Left ventricle myocardium inferior (tissue), 1 donor: ENCODE measurements around the gene ITIH2. TPM values are rescaled to one million over a fixed set of nuclear protein-coding genes. Genes with fewer than 3 reads are reported as not detected.
A peak's percentile ranks its signal among the peaks of the same experiment; 100 is the strongest.

ENCODE experiments used
- DNase-seq: peaks from one replicate; pipeline ENCODE4 v3.0.0-alpha.2; 2020
- H3K27ac ChIP-seq: fragments of 200-600 bp; replicated peaks from 2 replicates; pipeline ENCODE4 v1.8.0; 2021
- H3K27me3 ChIP-seq: fragments of 200-600 bp; 2 replicates; pipeline ENCODE4 v1.8.0; 2021; ENCODE audit warnings: low read depth
- H3K36me3 ChIP-seq: fragments of 200-600 bp; 2 replicates; pipeline ENCODE4 v1.8.0; 2021
- H3K4me1 ChIP-seq: fragments of 200-600 bp; 2 replicates; pipeline ENCODE4 v1.8.0; 2021
- H3K4me3 ChIP-seq: fragments of 200-600 bp; 2 replicates; pipeline ENCODE4 v1.8.0; 2021; ENCODE audit warnings: mild to moderate bottlenecking, moderate library complexity
- H3K9me3 ChIP-seq: fragments of 200-600 bp; replicated peaks from 2 replicates; pipeline ENCODE4 v1.8.0; 2021
- CTCF ChIP-seq: fragments of 200-600 bp; IDR thresholded peaks from 2 replicates; pipeline ENCODE4 v1.8.0; 2021; ENCODE audit warnings: antibody characterized with exemption, mild to moderate bottlenecking, borderline replicate concordance
- intact Hi-C: fragments of 100-400 bp; cut with micrococcal nuclease; formaldehyde crosslinking; loops from one replicate; pipeline ENCODE4 v1.11.0; 2022
- total RNA-seq: library from RNA; stranded (reverse); fragmentation: NEBNext Ultra II Directional; extraction: Animal tissue kit (Norgen Biotek cat#: 25700); gene quantifications from one replicate; pipeline ENCODE4 v1.2.1, GENCODE V29; 2021
- donor health status: DM: no; HTN: yes; CAD: no; lungs with severe emphysema.

Gene ITIH2
- total RNA-seq, 1 donor from 2014 or later, result not detected

DNA sequence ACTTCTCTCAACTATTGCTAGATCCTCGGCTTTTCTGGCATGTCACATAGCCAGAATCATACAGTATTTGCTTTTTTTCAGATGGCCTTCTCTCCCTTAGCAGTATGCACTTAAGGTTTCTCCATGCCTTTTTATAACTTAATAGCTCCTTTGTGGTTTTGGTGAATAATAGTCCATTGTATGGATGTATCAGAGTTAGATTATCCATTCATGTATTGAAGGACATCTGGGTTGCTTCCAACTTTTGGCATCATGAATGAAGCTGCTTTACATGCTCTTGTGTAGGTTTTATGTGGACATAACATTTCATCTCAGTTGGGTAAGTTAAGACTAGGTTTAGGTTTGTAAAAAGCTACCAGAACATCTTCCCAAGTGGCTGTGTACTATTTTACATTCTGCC, 89.4 kb downstream of the ITIH2 start:
- peaks cover 13% of the 10 kb centered on the region for H3K36me3 ChIP-seq
- H3K9me3 ChIP-seq, result no peaks in the 10 kb centered on the region
- H3K4me3 ChIP-seq, result no peak overlapping the region
- no peak for DNase-seq
- no peak overlapping the region for H3K27ac ChIP-seq
- intact Hi-C loops, result no loop called here
- peaks cover 98% of the 10 kb centered on the region for H3K4me1 ChIP-seq
- H3K27me3 ChIP-seq, result no peaks in the 10 kb centered on the region
- no peak for TF ChIP-seq CTCF

DNA sequence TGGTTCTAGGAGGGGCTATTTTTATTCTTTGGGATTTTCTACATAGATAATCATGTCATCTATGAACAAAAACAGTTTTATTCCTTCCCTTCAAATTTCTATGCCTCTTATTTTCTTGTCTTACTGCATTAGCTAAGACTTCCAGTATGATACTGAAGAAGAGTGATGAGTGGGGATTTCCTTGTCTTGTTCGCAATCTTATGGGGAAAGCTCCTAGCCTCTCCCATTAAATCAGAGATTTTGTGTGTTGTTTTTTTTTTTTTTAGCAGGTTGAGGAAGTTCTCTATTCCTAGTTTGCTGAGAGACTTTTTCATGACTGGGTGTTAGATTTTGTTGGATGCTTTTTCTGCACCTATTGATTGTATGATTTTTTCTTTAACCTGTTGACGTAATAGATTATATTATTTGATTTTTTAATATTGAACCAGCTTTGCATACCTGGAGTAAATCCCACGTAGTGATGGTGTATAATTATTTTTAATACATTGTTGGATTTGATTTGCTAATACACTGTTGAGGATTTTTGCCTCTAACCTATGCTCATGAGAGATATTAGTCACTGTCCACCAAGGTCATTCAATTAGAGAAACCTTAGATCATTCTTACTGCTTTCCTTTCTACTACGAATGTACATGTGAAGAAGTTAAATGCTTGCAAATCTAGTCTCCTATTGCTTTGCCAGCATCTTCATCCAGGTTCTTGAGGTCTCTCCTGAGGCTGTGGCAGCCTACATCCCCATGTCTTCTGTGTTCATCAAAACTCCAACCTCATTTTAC, 91.3 kb downstream of the ITIH2 start:
- peaks cover 32% of the 10 kb centered on the region for H3K36me3 ChIP-seq
- no peaks in the 10 kb centered on the region for H3K27me3 ChIP-seq
- intact Hi-C loops, result no loop called here
- no peaks in the 10 kb centered on the region for H3K9me3 ChIP-seq
- DNase-seq, result no peak
- H3K4me1 ChIP-seq, result peaks cover 91% of the 10 kb centered on the region
- peak overlapping the region; percentile 9 for H3K4me3 ChIP-seq
- no peak for TF ChIP-seq CTCF
- peak overlapping the region; percentile 4 for H3K27ac ChIP-seq

- H3K9me3 ChIP-seq, result no peaks in the 10 kb centered on the region
- no peaks in the 10 kb centered on the region for H3K27me3 ChIP-seq
- DNase-seq, result no peak
- H3K4me1 ChIP-seq, result peaks cover 79% of the 10 kb centered on the region
- H3K4me3 ChIP-seq, result peak overlapping the region; percentile 9
- peaks cover 43% of the 10 kb centered on the region for H3K36me3 ChIP-seq
- intact Hi-C loops, result no loop called here
- no peak for TF ChIP-seq CTCF
- peak overlapping the region; percentile 55 for H3K27ac ChIP-seq
These were observed 92.5 kb downstream of the ITIH2 start for GRCh38 chr10:7795605-7796004.

- Histone ChIP-seq H3K4me3 (no peak overlapping the region), H3K9me3 (no peaks in the 10 kb centered on the region), H3K27ac (peak overlapping the region; percentile 72), H3K4me1 (peaks cover 74% of the 10 kb centered on the region), H3K27me3 (no peaks in the 10 kb centered on the region), H3K36me3 (peaks cover 63% of the 10 kb centered on the region)
- intact Hi-C loops, result no loop called here
- DNase-seq, result peak; percentile 29
- TF ChIP-seq CTCF, result no peak
These were observed 94.5 kb downstream of the ITIH2 start for GRCh38 chr10:7797582-7797981.

Other genes starting within 250 kb of the ITIH2 start
- gene ITIH5, start 36.4 kb upstream of the ITIH2 start, total RNA-seq, result 10.8 TPM
- 10.0 TPM for gene KIN, start 84.7 kb downstream of the ITIH2 start, total RNA-seq
- 743 TPM for gene ATP5F1C, start 84.9 kb downstream of the ITIH2 start, total RNA-seq
- gene TAF3, start 115.2 kb downstream of the ITIH2 start, total RNA-seq, result 12.7 TPM